ENCODE results near the gene ZNF350. TPM values are rescaled to one million over a fixed set of nuclear protein-coding genes. Genes with fewer than 3 reads are reported as not detected.
"Not testable (repeated sequence)": the region's sequence is repeated elsewhere in the genome, so short reads cannot be mapped to it uniquely, and the experiment has no call there.

ZNF350 gene
- total RNA-seq, 1 experiment from 2014 or later: 10.7 TPM

DNA sequence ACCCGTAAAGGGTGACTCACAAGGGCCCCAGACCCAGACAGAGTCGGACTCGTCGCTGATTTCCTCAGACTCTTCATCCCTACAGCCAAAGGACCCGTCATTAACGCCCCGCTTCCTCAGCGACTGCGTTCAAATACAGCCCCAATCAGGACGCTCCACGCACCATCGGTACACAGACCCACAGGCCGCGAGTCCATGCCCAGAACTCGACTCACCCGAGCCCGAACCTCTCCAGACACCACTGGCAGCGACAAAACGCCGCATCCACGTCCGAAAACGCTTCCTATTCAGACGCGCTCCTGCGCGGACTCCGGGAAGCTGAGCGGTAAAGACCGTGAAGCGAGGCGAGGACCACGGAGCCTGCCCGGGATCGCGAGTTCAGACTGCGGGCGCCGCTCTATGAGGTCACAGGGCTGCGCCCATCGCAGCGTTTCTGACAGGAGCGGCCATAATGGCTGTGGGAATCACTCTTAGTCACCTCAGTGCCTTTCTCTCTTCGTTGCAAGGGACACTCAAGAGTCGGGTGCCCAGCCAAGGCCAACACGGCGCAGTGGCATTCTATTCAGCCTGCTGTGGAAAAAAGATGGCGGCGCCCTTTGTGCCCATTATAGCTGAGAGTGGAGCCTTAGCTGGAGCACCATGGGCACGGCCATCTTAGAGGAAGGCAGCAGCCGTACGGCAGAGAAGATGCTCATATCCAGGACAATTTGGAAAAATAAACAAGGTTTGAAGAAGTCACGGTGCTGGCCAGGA is 41.6 kb upstream of the ZNF350 start, which contains the start of gene ZNF614:
ZNF614 (minus strand) TSS at position 353 of the 753 bp plus-strand sequence. CDS start 2,634 bp downstream, outside the sequence.
- peaks cover 6% of the 10 kb centered on the region for H3K4me1 Mint-ChIP-seq (ENCODE audit: low read depth, unreplicated experiment)
- H3K4me3 Mint-ChIP-seq (ENCODE audit: low read depth, unreplicated experiment): peak within 1 kb of the TSS; percentile 79
- peaks cover 16% of the 10 kb centered on the region for H3K9me3 Mint-ChIP-seq (ENCODE audit: low read depth, unreplicated experiment)
- TF ChIP-seq, protein P1, sequence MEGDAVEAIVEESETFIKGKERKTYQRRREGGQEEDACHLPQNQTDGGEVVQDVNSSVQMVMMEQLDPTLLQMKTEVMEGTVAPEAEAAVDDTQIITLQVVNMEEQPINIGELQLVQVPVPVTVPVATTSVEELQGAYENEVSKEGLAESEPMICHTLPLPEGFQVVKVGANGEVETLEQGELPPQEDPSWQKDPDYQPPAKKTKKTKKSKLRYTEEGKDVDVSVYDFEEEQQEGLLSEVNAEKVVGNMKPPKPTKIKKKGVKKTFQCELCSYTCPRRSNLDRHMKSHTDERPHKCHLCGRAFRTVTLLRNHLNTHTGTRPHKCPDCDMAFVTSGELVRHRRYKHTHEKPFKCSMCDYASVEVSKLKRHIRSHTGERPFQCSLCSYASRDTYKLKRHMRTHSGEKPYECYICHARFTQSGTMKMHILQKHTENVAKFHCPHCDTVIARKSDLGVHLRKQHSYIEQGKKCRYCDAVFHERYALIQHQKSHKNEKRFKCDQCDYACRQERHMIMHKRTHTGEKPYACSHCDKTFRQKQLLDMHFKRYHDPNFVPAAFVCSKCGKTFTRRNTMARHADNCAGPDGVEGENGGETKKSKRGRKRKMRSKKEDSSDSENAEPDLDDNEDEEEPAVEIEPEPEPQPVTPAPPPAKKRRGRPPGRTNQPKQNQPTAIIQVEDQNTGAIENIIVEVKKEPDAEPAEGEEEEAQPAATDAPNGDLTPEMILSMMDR (IDR thresholded peaks at IDR 0.05; ENCODE audit: unreplicated experiment): no peak
- peaks cover 58% of the 10 kb centered on the region for H3K36me3 Mint-ChIP-seq (ENCODE audit: insufficient read depth, unreplicated experiment)
- no TSS peak for BruUV-seq (replicated peaks)
- CTCF ChIA-PET: interaction anchor here (0.6 kb wide), 2 partner anchors 337 to 1010 kb away, joined by 4 to 5 read pairs; no protein-coding TSS in a partner anchor
- DNase-seq: peak; percentile 91
- peak within 1 kb of the TSS; percentile 78 for H3K27ac Mint-ChIP-seq (ENCODE audit: unreplicated experiment)
- intact Hi-C loops (cut with micrococcal nuclease; ENCODE audit: unreplicated experiment): loop anchor here (2.0 kb wide), 1 partner anchor 21 kb away; the partner anchor contains the start of gene ZNF432
- H3K27me3 Mint-ChIP-seq (ENCODE audit: unreplicated experiment): no peaks in the 10 kb centered on the region

DNA sequence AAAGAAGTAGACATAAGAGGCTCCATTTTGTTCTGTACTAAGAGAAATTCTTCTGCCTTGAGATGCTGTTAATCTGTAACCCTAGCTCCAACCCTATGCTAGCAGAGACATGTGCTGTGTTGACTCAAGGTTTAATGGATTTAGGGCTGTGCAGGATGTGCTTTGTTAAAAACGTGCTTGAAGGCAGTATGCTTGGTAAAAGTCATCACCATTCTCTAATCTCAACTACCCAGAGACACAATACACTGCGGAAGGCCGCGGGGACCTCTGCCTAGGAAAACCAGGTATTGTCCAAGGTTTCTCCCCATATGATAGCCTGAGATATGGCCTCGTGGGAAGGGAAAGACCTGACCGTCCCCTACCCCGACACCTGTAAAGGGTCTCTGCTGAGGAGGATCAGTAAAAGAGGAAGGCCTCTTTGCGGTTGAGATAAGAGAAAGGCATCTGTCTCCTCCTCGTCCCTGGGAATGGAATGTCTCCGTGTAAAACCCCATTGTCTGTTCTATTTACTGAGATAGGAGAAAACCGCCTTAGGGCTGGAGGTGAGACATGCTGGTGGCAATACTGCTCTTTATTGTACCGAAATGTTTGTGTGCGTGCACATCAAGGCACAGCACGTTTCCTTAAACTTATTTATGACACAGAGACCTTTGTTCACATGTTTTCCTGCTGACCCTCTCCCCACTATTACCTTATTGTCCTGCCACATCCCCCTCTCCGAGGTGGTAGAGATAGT is 39.8 kb upstream of the ZNF350 start:
- H3K27ac Mint-ChIP-seq (ENCODE audit: unreplicated experiment); BruUV-seq (replicated peaks): not testable (repeated sequence)
- peaks cover 71% of the 10 kb centered on the region for H3K36me3 Mint-ChIP-seq (ENCODE audit: insufficient read depth, unreplicated experiment)

DNA sequence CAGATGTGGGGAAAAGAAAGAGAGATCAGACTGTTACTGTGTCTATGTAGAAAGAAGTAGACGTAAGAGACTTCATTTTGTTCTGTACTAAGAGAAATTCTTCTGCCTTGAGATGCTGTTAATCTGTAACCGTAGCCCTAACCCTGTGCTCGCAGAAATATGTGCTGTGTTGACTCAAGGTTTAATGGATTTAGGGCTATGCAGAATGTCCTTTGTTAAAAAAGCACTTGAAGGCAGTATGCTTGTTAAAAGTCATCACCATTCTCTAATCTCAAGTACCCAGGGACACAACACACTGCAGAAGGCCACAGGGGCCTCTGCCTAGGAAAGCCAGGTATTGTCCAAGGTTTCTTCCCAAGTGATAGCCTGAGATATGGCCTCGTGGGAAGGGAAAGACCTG is 37.8 kb upstream of the ZNF350 start:
- Mint-ChIP-seq H3K9me3 (ENCODE audit: low read depth, unreplicated experiment) (peaks cover 25% of the 10 kb centered on the region), H3K36me3 (ENCODE audit: insufficient read depth, unreplicated experiment) (peaks cover 76% of the 10 kb centered on the region)
- H3K27ac Mint-ChIP-seq (ENCODE audit: unreplicated experiment); BruUV-seq (replicated peaks); CTCF ChIA-PET; H3K4me1 Mint-ChIP-seq (ENCODE audit: low read depth, unreplicated experiment); intact Hi-C loops (cut with micrococcal nuclease; ENCODE audit: unreplicated experiment); H3K27me3 Mint-ChIP-seq (ENCODE audit: unreplicated experiment); DNase-seq; H3K4me3 Mint-ChIP-seq (ENCODE audit: low read depth, unreplicated experiment): not testable (repeated sequence)

More for the DNA sequence above, 39.8 kb upstream of the ZNF350 start:
- H3K4me3 Mint-ChIP-seq (ENCODE audit: low read depth, unreplicated experiment); DNase-seq; H3K27me3 Mint-ChIP-seq (ENCODE audit: unreplicated experiment); H3K4me1 Mint-ChIP-seq (ENCODE audit: low read depth, unreplicated experiment); CTCF ChIA-PET; intact Hi-C loops (cut with micrococcal nuclease; ENCODE audit: unreplicated experiment): not testable (repeated sequence)
- peaks cover 20% of the 10 kb centered on the region for H3K9me3 Mint-ChIP-seq (ENCODE audit: low read depth, unreplicated experiment)

DNA sequence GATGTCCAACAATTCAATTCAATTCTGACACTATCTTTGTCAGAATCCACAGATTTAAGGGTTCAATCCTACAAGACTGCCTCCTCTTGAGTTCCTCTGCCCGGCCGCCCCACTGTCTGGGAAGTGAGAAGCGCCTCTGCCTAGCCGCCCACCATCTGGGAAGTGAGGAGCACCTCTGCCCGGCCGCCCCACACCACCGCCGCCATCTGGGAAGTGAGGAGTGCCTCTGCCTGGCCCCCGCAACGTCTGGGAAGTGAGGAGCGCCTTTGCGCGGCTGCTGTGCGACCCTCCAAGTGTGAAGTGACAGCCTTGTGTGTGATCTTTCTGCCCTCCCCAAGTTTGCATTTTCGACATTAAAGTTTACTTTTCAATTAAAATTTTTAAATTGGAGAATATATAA is 35.6 kb upstream of the ZNF350 start:
- CTCF ChIA-PET: interaction anchor here (0.6 kb wide), 1 partner anchor 75 kb away, joined by 3 read pairs; no protein-coding TSS in a partner anchor
- H3K9me3 Mint-ChIP-seq (ENCODE audit: low read depth, unreplicated experiment): peaks cover 22% of the 10 kb centered on the region

DNA sequence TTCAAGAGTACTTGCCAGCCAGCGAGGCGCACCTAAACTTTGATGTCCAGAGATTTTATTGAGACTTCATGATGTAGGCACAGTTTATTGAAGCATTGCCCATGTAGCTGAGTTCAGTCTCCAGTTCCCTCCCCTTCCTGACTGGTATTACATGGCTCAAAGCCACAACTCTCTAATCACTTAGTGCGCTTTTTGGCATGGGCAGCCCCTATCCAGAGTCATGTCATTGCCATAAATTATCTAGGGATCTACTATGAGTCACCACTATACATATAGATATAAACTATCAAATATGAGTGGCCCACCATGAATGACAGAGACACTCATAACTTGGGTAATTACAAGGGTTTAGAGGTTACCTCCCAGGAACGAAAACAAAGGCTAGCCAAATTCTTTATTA is 33.9 kb upstream of the ZNF350 start:
- CTCF ChIA-PET: no interaction called here
- intact Hi-C loops (cut with micrococcal nuclease; ENCODE audit: unreplicated experiment): no loop called here
- H3K36me3 Mint-ChIP-seq (ENCODE audit: insufficient read depth, unreplicated experiment): peaks cover 84% of the 10 kb centered on the region
- no peak overlapping the region for H3K27ac Mint-ChIP-seq (ENCODE audit: unreplicated experiment)
- no peaks in the 10 kb centered on the region for H3K27me3 Mint-ChIP-seq (ENCODE audit: unreplicated experiment)
- DNase-seq: no peak
- TF ChIP-seq, protein P1 (IDR thresholded peaks at IDR 0.05; ENCODE audit: unreplicated experiment): no peak
- H3K4me1 Mint-ChIP-seq (ENCODE audit: low read depth, unreplicated experiment): no peaks in the 10 kb centered on the region
- peaks cover 25% of the 10 kb centered on the region for H3K9me3 Mint-ChIP-seq (ENCODE audit: low read depth, unreplicated experiment)
- BruUV-seq (replicated peaks): no TSS peak
- no peak overlapping the region for H3K4me3 Mint-ChIP-seq (ENCODE audit: low read depth, unreplicated experiment)

More for the DNA sequence above, 35.6 kb upstream of the ZNF350 start:
- BruUV-seq (replicated peaks): no TSS peak
- H3K4me1 Mint-ChIP-seq (ENCODE audit: low read depth, unreplicated experiment): peaks cover 4% of the 10 kb centered on the region
- H3K27ac Mint-ChIP-seq (ENCODE audit: unreplicated experiment): no peak overlapping the region
- H3K4me3 Mint-ChIP-seq (ENCODE audit: low read depth, unreplicated experiment): no peak overlapping the region
- peaks cover 75% of the 10 kb centered on the region for H3K36me3 Mint-ChIP-seq (ENCODE audit: insufficient read depth, unreplicated experiment)
- no peaks in the 10 kb centered on the region for H3K27me3 Mint-ChIP-seq (ENCODE audit: unreplicated experiment)
- TF ChIP-seq, protein P1 (IDR thresholded peaks at IDR 0.05; ENCODE audit: unreplicated experiment): no peak
- DNase-seq: no peak
- intact Hi-C loops (cut with micrococcal nuclease; ENCODE audit: unreplicated experiment): no loop called here
